Astrocyte of the spinal cord (primary cell): Measurements from ENCODE around the gene ATP6V0D1.

ENCODE experiments used
- DNase-seq: peaks from one replicate; pipeline ENCODE4 v3.0.0; 2011; ENCODE audit warnings: low read depth, low spot score
- H3K4me3 ChIP-seq: 2 replicates; pipeline ENCODE4 v1.5.1; 2011; ENCODE audit warnings: low read depth, mild to moderate bottlenecking, low read length, moderate library complexity
- in situ Hi-C: cut with HindIII; loops from 2 replicates; pipeline ENCODE4 v1.10.0; 2017; ENCODE audit warnings: low sequenced_read_pairs
- TF ChIP-seq, protein P1 (sequence below): IDR thresholded peaks from 2 replicates; pipeline ENCODE4 v1.5.1; 2012; ENCODE audit warnings: low read depth, mild to moderate bottlenecking, low read length, inconsistent platforms

ATP6V0D1 gene

DNA sequence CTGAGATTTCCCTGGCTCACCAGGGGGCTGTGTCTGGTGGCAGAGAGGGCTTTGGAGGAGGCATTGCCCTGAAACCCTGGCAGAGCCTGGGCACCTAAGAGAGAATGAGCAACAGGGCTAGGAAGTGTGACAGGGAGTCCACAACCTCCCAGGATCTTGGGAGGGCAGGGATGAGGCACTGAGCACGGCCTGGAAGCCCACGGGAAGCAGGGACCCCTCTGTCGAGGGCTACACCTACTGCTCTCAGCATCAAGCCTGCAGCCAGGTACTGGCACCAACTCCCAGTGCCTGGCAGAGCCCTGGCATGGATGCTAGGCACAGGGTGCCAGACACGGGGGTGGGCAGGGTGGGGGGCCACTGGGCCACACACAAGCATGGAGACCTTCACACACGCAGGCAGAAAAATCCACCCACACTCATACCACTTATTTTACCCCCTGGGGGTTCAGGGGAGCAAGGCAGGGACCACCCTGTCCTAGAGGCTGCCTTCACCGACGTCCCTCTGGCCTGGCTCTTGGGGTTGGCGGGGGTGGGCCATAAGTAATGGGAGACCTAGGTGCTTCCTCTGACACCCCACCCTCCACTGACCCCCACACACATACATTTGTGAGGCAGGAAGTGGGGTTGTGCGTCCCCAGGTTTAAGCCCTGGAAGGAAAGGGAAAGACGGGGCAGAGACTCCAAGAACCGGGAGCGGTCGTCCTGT, 51.0 kb downstream of the ATP6V0D1 start:
- no peak for DNase-seq
- H3K4me3 ChIP-seq: no peak overlapping the region
- in situ Hi-C loops: no loop called here
- TF ChIP-seq, protein P1, sequence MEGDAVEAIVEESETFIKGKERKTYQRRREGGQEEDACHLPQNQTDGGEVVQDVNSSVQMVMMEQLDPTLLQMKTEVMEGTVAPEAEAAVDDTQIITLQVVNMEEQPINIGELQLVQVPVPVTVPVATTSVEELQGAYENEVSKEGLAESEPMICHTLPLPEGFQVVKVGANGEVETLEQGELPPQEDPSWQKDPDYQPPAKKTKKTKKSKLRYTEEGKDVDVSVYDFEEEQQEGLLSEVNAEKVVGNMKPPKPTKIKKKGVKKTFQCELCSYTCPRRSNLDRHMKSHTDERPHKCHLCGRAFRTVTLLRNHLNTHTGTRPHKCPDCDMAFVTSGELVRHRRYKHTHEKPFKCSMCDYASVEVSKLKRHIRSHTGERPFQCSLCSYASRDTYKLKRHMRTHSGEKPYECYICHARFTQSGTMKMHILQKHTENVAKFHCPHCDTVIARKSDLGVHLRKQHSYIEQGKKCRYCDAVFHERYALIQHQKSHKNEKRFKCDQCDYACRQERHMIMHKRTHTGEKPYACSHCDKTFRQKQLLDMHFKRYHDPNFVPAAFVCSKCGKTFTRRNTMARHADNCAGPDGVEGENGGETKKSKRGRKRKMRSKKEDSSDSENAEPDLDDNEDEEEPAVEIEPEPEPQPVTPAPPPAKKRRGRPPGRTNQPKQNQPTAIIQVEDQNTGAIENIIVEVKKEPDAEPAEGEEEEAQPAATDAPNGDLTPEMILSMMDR: no peak

DNA sequence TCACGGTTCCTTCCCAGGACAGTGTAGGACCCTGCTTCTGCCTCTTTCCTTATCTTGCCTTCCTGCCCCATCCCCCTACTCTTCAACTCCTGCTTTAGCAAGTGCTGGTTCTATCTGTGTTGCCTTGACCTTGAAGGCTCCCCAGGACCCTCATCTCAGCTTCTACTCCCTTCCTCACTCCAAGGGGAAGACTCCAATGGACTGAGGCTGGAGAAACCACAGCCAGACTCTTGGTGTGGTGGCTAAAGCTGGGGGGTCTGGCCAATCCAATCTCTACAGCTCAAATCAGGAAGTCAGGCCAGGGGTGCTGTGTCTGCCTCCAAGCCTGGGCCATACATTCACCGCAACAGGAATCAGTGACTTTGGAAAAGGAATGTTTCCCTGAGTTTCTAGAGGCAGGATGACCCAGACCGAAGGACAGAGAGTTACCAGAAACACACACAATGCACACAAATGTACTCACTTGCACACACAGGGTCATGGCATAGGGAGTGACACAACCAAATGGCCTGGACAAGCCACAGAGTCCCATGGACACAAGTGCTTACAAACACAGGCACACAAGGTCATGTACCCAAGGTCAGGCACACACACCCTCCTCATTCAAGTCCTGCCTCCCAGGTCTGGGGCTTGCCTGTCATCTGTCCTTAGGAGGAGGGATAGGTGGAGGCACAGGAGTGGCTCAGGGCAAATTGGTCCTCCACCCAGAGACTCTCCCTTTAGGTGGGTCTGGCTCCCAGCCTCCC, 51.7 kb downstream of the ATP6V0D1 start:
- TF ChIP-seq, protein P1: no peak
- in situ Hi-C loops: no loop called here
- H3K4me3 ChIP-seq: no peak overlapping the region
- no peak for DNase-seq

DNA sequence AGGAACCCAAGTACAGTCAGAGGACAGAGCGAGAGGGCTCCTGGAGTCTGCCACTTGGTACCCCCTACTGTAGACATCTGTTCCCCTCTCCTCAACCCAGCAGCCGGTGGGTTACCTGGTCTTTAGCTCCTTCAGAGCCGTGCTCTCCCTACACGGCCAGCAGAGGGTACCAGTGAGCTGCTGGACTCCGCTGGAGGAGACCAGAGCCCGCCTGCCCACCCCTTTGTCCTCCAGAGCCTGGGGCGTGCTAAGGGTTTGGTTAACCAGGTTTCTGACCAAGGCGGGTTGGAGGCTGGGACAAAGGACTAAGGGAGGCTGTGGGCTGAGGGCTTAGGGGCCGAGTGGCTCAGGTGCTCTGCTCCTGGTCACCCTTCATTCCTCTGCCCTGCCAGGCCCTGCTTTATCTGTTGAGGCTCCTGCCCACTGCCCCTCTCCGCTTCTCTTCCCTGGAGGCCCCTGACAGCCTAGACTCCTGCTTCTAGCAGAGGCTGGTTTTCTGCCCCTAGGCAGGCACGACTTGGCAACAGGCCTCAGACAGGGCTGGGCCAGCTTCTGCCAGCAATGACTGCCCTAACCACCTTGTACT, 52.7 kb downstream of the ATP6V0D1 start:
- TF ChIP-seq, protein P1: peak; percentile 94
- no peak overlapping the region for H3K4me3 ChIP-seq
- DNase-seq: peak; percentile 47
- in situ Hi-C loops: no loop called here

DNA sequence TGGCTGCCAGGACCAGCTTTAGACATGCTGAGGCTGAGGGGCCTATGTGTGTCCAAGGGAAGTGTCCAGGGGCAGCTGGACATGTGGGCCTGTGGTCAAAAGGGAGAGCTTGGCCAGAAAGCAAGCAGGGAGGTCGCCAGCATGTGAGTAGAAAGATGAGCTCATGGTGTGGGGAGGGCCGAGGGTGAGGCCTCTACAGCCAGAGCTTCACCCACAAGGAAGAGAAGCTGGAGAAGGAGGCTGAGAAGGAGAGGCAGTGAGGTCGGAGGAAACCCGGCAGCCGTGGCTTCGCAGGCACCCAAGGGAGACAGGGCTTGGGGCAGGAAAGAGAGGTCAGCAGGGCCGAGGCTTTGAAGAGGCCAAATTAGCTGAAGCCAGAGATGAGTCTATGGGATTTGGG, 54.0 kb downstream of the ATP6V0D1 start:
- TF ChIP-seq, protein P1: no peak
- DNase-seq: no peak
- in situ Hi-C loops: no loop called here
- H3K4me3 ChIP-seq: no peak overlapping the region

DNA sequence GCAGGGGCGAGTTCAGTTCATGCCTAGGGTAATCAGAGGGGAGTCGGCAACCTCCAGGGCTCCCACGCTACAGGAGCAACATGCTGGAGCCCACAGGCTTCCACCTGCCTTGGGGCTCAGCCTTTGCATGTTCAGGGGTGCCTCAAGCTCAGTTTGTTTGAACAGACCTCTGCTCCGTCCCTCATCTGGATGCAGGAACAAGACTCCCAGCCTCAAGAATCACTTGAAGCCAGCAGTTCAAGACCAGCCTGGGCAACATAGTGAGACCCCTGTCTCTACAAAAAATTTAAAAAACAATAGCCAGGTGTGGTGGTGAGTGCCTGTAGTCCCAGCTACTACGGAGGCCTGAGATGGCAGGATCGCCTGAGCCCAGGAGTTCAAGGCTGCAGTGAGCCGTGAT, 54.9 kb downstream of the ATP6V0D1 start:
- in situ Hi-C loops: no loop called here
- TF ChIP-seq, protein P1: no peak
- no peak overlapping the region for H3K4me3 ChIP-seq
- no peak for DNase-seq

DNA sequence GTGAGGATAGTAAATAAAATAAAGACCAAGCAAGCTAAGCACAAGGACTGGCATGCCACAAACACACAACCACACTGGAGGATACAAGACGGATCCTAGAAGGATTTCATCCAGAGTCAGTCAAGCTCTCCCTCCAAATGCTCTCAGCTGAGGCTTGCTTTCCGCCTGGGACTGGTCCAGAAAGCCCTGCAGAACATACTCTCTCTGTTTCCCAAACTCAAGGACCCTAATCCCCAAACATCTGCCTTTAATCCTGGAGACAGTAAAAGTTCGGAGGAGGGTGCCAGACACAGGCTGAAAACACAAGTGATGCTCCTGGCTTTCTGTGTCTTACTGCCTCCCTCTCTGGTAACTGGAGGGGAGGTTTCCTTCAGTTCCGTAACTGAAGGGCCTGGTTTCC, 55.4 kb downstream of the ATP6V0D1 start:
- in situ Hi-C loops: no loop called here
- TF ChIP-seq, protein P1: no peak
- no peak overlapping the region for H3K4me3 ChIP-seq
- no peak for DNase-seq
